ENCODE results near the gene ZNF576. TPM values are rescaled to one million over a fixed set of nuclear protein-coding genes. Genes with fewer than 3 reads are reported as not detected.

ZNF576 gene
- total and polyA plus RNA-seq, 2 donors (not counting 3 experiments of a cell fraction or from before 2014, with no cell fraction given), result 19.5 to 27.7 TPM

GRCh38 chr19:43595605-43595998, 793 bp upstream of the ZNF576 start:
- Histone ChIP-seq H3K4me1 (ENCODE audit: control insufficient read depth, extremely low read depth, insufficient read depth, low read length) (peaks cover 24% of the 10 kb centered on the region), H3K9me1 (replicated peaks; ENCODE audit: control insufficient read depth, extremely low read depth, insufficient read depth, low read length) (no peaks in the 10 kb centered on the region), H3K27ac (ENCODE audit: insufficient read depth, low read depth, low read length) (peak overlapping the region; percentile 71), H3K27me3 (ENCODE audit: control insufficient read depth in 2 of 2, insufficient read depth in 2 of 2, low read length in 2 of 2) (no peaks in the 10 kb centered on the region), H3K9ac (replicated peaks; ENCODE audit: extremely low read depth, insufficient read depth, low read length) (peak overlapping the region; percentile 94), H4K20me1 (replicated peaks; ENCODE audit: control insufficient read depth, extremely low read depth, insufficient read depth, low read length) (no peaks in the 10 kb centered on the region), H3K4me3 (replicated peaks in 1 of 3; ENCODE audit: insufficient read depth in 1 of 3, low read depth in 1 of 3, low read length in 3 of 3) (peak overlapping the region; percentile 69 to 74 (median 72)), H3K4me2 (ENCODE audit: insufficient read depth, low read length) (peak overlapping the region; percentile 26), H3K79me2 (ENCODE audit: control insufficient read depth, insufficient read depth, low read length) (peaks cover 40% of the 10 kb centered on the region), H3K36me3 (ENCODE audit: control insufficient read depth in 2 of 2, extremely low read depth in 1 of 2, insufficient read depth in 2 of 2, low read length in 2 of 2) (peaks cover 12 to 28% of the 10 kb centered on the region in 2 experiments), H3K9me3 (replicated peaks; ENCODE audit: control insufficient read depth, insufficient read depth, low read length) (no peaks in the 10 kb centered on the region), H2AFZ (ENCODE audit: low read depth, low read length) (peak overlapping the region; percentile 2)
- no peak for DNase-seq (ENCODE audit: low read depth, low spot score)
- POLR2A ChIA-PET, result interaction anchor here (0.7 to 0.9 kb wide), 2 partner anchors 36 to 73 kb away, joined by 3 to 6 read pairs; no protein-coding TSS in a partner anchor
- dilution Hi-C loops (cut with MboI; ENCODE audit: extremely low pct_ligation_motif_present, low sequenced_read_pairs), result no loop called here
- BruUV-seq (replicated peaks), result TSS peak; percentile 64
- CTCF ChIA-PET, result interaction anchor here (0.6 to 5.7 kb wide), 18 partner anchors 10 to 214 kb away, joined by 3 to 158 read pairs (median 4); partner anchors contain the start of genes PINLYP, XRCC1 and ZNF575
- intact Hi-C loops (cut with micrococcal nuclease), result loop anchor here (1.0 kb wide), 1 partner anchor 148 kb away; no protein-coding TSS in a partner anchor
- TF ChIP-seq MYC (IDR thresholded peaks at IDR 0.05; ENCODE audit: low read depth, low read length), result no peak
- no peak for TF ChIP-seq FOS (IDR thresholded peaks at IDR 0.05; ENCODE audit: borderline replicate concordance, insufficient read depth, low read length)
- no peak for TF ChIP-seq CTCF (IDR thresholded peaks at IDR 0.05; ENCODE audit: extremely low read depth in 1 of 2, insufficient read depth in 1 of 2, low read depth in 1 of 2, low read length in 2 of 2)
- TF ChIP-seq POLR2AphosphoS5 (IDR thresholded peaks at IDR 0.05; ENCODE audit: insufficient read depth, low read depth, low read length), result no peak
- no peak for TF ChIP-seq JUN (IDR thresholded peaks at IDR 0.05; ENCODE audit: borderline replicate concordance, insufficient read depth, insufficient read length, low read depth)
- no peak for TF ChIP-seq EZH2 (IDR thresholded peaks at IDR 0.05; ENCODE audit: borderline replicate concordance, low read depth, low read length, severe bottlenecking)
- no peak for TF ChIP-seq MAX (IDR thresholded peaks at IDR 0.05; ENCODE audit: insufficient read depth, insufficient read length)
- no peak for TF ChIP-seq POLR2A (IDR thresholded peaks at IDR 0.05; ENCODE audit: low read depth, low read length)
- no peak for TF ChIP-seq GATA2 (IDR thresholded peaks at IDR 0.05; ENCODE audit: insufficient read depth, insufficient read length, low read depth, low read length)
- no peak for FAIRE-seq

Data from endothelial cell of umbilical vein (primary cell).